WI38 (cell line): ENCODE measurements around the gene KCNA1.

ENCODE experiments used
- H3K4me3 ChIP-seq: 2 replicates; pipeline ENCODE4 v1.5.1; 2011; ENCODE audit warnings: low read depth, mild to moderate bottlenecking, control low read depth, low read length
- CTCF ChIP-seq: IDR thresholded peaks from 2 replicates; pipeline ENCODE4 v1.5.1; 2012; ENCODE audit warnings: low read depth, mild to moderate bottlenecking, control low read depth, low read length

The KCNA1 gene

GRCh38 chr12:4911316-4911994 is 1.8 kb downstream of the KCNA1 start:
- no peak for TF ChIP-seq CTCF
- H3K4me3 ChIP-seq: no peak overlapping the region

- no peak for TF ChIP-seq CTCF
- H3K4me3 ChIP-seq: no peak overlapping the region
Measured at GRCh38 chr12:4914720-4915119, 5.0 kb downstream of the KCNA1 start.

- no peak overlapping the region for H3K4me3 ChIP-seq
- no peak for TF ChIP-seq CTCF
Measured at GRCh38 chr12:4915752-4916151, 6.0 kb downstream of the KCNA1 start.

GRCh38 chr12:4918950-4919660 is 9.4 kb downstream of the KCNA1 start:
- H3K4me3 ChIP-seq: no peak overlapping the region
- no peak for TF ChIP-seq CTCF

GRCh38 chr12:4932576-4932975 is 22.9 kb downstream of the KCNA1 start:
- TF ChIP-seq CTCF: no peak
- H3K4me3 ChIP-seq: no peak overlapping the region

- no peak for TF ChIP-seq CTCF
- H3K4me3 ChIP-seq: no peak overlapping the region
Measured at GRCh38 chr12:4933411-4933810, 23.7 kb downstream of the KCNA1 start.

GRCh38 chr12:4934407-4935035 is 24.8 kb downstream of the KCNA1 start:
- no peak for TF ChIP-seq CTCF
- no peak overlapping the region for H3K4me3 ChIP-seq
